Measurements from ENCODE around the gene TTBK1.

Gene TTBK1

GRCh38 chr6:43334466-43335095 lies 91.3 kb downstream of the TTBK1 start:
- intact Hi-C loops (cut with DNase I; ENCODE audit: low total_unique reads) = loop anchor here (2.0 kb wide), 1 partner anchor 70 kb away; no protein-coding TSS in a partner anchor
- no peak overlapping the region for H3K27ac ChIP-seq
- H3K4me3 ChIP-seq = no peak overlapping the region
- H3K27me3 ChIP-seq = no peaks in the 10 kb centered on the region
- peaks cover 15 to 35% (median 19%) of the 10 kb centered on the region in 3 donors for H3K36me3 ChIP-seq
- H3K4me1 ChIP-seq = no peaks in the 10 kb centered on the region
- DNase-seq = no peak
- TF ChIP-seq CTCF (IDR thresholded peaks at IDR 0.05) = peak; percentile 37 to 52
- no peaks in the 10 kb centered on the region for H3K9me3 ChIP-seq

GRCh38 chr6:43335469-43335868 lies 92.2 kb downstream of the TTBK1 start:
- H3K27ac ChIP-seq = no peak overlapping the region
- DNase-seq = no peak
- H3K4me1 ChIP-seq = no peaks in the 10 kb centered on the region
- H3K27me3 ChIP-seq = no peaks in the 10 kb centered on the region
- H3K36me3 ChIP-seq = peaks cover 24 to 44% (median 28%) of the 10 kb centered on the region in 3 donors
- no peak for TF ChIP-seq CTCF (IDR thresholded peaks at IDR 0.05)
- no peaks in the 10 kb centered on the region for H3K9me3 ChIP-seq
- intact Hi-C loops (cut with DNase I; ENCODE audit: low total_unique reads) = loop anchor here (2.0 kb wide), 1 partner anchor 71 kb away; no protein-coding TSS in a partner anchor
- H3K4me3 ChIP-seq = no peak overlapping the region

DNA sequence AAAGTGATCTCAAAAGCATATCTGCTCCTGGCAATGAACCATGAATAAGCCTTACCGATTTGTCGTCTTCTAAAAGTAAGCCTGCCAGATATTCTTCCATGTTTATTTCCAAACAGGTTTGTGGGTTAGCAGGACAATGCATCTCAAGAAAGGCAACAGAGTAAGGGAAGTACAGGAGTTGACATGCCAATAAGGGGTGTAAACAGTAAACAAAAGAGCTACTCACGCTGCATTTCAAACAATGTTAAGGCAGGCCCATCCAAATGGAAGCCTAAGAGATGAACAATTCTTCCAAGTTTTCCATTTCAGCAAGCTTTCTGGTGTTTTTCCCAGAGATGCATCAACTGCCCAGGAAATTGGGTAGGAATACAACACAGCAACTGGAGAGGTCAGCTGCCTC lies 93.1 kb downstream of the TTBK1 start:
- intact Hi-C loops (cut with DNase I; ENCODE audit: low total_unique reads) = no loop called here
- Histone ChIP-seq H3K9me3 (no peaks in the 10 kb centered on the region), H3K4me1 (no peaks in the 10 kb centered on the region), H3K27me3 (no peaks in the 10 kb centered on the region), H3K27ac (no peak overlapping the region), H3K36me3 (peaks cover 33 to 53% (median 34%) of the 10 kb centered on the region in 3 donors), H3K4me3 (no peak overlapping the region)
- DNase-seq = no peak
- TF ChIP-seq CTCF (IDR thresholded peaks at IDR 0.05) = no peak
